GM21529 (cell line): ENCODE results near the gene CCNB2.

ENCODE experiments used
- ATAC-seq: cut with Tn5 transposase; IDR thresholded peaks from one replicate; pipeline ENCODE4 v1.9.1; 2021; ENCODE audit not compliant: unreplicated experiment

The CCNB2 gene

GRCh38 chr15:59165726-59166125 is 60.8 kb downstream of the CCNB2 start:
- no peak for ATAC-seq

- no peak for ATAC-seq
Measured at GRCh38 chr15:59166166-59166565, 61.2 kb downstream of the CCNB2 start.

- no peak for ATAC-seq
Measured at GRCh38 chr15:59166601-59167265, 61.8 kb downstream of the CCNB2 start.

- ATAC-seq: no peak
Measured at GRCh38 chr15:59168536-59168935, 63.6 kb downstream of the CCNB2 start.

- ATAC-seq: no peak
Measured at GRCh38 chr15:59169251-59169708, 64.3 kb downstream of the CCNB2 start.

GRCh38 chr15:59170295-59171066 is 65.5 kb downstream of the CCNB2 start:
- ATAC-seq: no peak

- ATAC-seq: no peak
Measured at GRCh38 chr15:59171067-59171397, 66.1 kb downstream of the CCNB2 start.

GRCh38 chr15:59172289-59172901 is 67.4 kb downstream of the CCNB2 start:
- no peak for ATAC-seq

- no peak for ATAC-seq
Measured at GRCh38 chr15:59173194-59173593, 68.2 kb downstream of the CCNB2 start.

- ATAC-seq: no peak
Measured at GRCh38 chr15:59174151-59174834, 69.3 kb downstream of the CCNB2 start.
